Stimulated activated CD4-positive, alpha-beta T cell treated with anti-CD3 and anti-CD28 coated beads, Interleukin-2, amount 100 ng/mL, for 4 hours (primary cell): ENCODE data around the gene SDC3.
"Not testable (repeated sequence)": the region's sequence is repeated elsewhere in the genome, so short reads cannot be mapped to it uniquely, and the experiment has no call there.

Source experiments
- DNase-seq: peaks from one replicate; pipeline ENCODE4 v3.0.0-alpha.2; 2020; ENCODE audit warnings: low read depth

SDC3 gene, protein sequence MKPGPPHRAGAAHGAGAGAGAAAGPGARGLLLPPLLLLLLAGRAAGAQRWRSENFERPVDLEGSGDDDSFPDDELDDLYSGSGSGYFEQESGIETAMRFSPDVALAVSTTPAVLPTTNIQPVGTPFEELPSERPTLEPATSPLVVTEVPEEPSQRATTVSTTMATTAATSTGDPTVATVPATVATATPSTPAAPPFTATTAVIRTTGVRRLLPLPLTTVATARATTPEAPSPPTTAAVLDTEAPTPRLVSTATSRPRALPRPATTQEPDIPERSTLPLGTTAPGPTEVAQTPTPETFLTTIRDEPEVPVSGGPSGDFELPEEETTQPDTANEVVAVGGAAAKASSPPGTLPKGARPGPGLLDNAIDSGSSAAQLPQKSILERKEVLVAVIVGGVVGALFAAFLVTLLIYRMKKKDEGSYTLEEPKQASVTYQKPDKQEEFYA

DNA sequence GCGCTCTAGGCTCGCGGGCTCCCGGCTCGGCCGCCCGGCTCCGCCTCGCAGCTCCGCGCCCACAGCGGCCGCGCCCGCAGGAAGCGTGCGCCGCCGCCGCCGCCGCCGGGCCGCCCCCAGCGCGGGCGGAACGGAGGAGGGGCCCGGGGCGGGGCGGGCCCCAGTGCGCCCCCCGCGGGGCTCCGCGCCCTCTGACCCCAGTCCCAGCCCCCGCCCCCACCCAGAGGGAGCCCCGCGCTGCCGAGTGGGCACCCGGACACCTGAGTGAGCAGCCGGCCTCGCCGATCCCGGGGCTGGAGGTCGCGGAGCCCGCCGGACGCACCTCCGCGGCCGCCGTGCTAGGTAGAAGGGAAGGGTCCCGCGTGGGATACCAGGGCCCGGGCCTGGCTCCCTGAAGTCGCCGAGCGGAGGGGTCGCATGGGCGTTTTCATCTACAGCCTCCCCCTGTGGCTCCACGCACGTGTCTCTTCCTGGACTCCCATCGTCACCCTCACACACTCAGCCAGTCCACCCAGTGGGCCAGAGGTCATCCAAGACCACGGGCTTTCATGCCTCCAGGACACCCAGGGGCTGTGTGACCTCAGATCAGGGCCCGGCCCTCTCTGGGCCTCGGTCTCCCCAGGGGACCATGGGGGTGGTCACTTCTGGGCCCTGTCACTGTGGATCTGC lies at the start of gene SDC3:
TSS of gene SDC3 (minus strand) at position 63 of the 669 bp plus-strand sequence. CDS start 172 bp downstream, outside the sequence.
- DNase-seq = no peak

DNA sequence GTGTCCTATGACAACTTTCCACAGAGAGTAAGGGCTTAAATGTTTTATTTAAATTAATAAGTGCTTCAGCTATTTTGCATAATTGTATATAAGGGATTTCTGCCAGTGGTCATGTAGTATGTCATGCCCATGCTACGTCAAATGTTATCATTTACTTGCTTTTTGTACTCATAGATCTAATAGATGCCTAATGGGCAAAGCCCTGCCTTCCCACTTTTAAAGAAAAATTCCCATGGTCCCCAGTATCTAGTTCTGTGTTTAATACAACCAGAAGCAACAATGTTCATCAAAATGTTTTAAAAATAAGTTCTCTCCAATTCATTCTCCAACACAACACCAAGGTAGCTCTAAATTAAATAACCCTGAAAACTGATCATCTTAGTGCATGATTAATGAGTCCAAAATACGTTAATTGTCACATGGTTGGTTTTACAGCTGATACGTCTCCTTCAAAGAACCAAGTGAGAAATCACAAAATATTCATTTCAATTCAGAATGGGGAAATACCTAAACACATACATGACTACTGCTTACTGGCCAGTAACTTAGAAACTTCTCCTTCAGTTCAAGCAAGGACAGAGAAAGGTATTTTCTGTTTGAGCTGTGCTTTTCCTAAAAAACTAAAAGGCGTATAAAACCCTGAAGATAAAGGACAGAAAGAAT lies 49.1 kb upstream of the SDC3 start:
- DNase-seq = no peak

DNA sequence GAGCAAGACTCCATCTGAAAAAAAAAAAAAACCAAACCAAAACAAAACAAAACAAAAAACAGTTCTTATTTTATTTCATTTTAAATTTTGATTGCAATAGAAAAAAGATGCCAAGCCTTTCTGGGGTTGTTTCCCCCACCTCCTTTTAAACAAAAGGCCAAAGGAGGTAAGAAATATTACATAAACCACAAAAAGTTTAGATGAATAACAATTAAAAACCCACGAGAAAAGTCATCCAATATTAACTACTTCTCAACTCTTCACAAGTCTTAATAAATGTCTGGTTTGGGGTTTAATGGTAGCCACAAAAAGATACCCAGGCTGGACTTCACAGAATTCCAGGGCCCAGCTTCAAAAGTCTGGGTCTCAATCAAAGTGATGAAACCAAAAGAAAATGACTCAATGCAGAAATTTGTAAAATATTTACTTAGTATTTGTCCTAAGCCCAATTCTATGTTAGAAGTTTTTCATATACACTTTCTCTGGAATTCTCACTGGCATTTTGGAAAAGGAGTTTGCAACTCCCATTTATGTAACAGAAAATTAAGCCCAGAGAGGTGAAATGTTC lies 47.0 kb upstream of the SDC3 start:
- no peak for DNase-seq

DNA sequence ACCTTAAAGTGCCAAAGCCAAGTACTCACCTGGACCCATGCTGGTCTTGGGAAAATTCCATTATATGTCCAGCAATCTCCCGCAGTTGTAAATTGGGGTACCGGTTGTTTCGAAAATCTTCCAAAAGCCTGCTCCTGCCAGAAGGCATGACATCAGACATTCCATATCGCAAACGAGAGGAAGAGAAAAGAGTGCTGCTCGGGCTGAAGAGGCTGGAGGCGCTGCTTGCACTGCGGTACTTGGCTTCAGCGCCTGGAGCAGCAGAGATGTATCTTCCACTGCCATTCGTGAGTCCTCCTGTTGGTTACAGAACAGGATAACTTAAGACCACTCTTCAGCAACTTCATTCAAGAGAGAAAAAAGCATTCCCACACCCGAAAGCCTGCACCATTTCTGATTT lies 45.1 kb upstream of the SDC3 start:
- no peak for DNase-seq

DNA sequence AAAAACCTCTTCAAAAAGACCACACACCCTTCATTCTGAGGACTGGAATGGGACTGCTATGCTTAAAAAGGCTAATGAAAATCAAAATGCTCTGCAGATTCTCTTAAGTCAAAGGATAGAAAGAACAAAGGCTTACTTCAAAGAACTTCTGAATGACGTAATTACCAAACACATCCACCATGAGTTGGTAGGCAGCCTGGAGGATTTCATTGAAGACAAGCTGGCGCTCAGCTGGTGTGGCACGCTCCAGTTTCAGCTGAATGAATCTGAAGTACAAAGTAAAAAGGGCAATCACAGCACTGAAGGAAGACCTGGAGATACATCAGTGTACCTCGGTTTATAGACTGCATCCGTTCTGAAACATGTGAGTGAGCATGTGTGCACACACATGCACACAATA lies 43.5 kb upstream of the SDC3 start:
- DNase-seq = no peak

DNA sequence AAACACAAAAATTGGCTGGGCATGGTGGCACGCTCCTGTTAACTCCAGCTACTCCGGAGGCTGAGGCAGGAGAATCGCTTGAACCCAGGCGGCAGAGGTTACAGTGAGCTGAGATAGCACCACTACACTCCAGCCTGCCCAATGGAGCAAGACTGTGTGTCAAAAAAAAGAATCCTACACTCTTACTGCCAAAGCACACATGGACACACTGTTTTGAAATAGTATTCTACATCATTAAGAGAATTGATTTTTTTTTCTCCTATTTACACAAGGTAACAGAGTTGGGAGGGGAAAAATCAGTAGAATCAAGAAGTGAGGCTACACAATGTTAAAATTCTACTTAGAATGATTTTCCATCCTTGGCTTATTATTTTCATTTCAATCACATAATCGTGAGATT lies 42.1 kb upstream of the SDC3 start:
- no peak for DNase-seq

DNA sequence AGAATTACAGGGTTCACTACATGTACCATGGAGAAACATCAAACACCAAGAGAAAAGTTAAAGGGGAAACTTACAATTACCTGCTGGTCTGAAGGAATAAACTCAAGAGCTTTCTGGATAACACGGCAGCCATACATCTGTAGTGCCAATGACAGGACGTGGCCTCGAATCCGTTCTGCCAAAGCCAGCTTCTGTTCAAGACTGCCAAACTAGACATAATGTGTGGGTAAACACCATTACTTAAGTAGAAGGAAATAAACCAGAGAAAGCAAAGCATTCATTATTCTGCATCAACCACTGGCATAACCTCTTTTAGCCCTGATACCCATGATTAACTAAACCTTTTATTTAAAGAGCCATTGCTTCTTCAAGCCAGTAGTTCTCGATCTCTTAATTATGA lies 41.5 kb upstream of the SDC3 start:
- no peak for DNase-seq

DNA sequence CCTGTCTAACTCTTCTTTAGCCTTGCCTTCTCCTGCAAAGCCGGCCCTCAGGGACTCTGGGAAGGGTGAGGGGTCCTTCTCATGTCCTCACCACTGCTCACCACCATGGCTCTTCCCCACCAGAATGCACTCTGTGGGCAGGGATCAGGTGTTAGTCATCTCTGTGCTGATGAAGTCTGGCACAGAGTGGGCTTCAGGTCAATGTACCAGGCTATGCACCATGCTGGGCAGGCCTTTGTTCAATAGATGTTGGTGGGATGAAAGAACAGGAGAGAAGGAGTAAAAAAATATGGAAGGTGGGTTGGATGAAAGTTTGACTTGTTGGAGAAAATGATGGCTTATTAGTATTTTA lies 40.9 kb upstream of the SDC3 start:
- DNase-seq = not testable (repeated sequence)

DNA sequence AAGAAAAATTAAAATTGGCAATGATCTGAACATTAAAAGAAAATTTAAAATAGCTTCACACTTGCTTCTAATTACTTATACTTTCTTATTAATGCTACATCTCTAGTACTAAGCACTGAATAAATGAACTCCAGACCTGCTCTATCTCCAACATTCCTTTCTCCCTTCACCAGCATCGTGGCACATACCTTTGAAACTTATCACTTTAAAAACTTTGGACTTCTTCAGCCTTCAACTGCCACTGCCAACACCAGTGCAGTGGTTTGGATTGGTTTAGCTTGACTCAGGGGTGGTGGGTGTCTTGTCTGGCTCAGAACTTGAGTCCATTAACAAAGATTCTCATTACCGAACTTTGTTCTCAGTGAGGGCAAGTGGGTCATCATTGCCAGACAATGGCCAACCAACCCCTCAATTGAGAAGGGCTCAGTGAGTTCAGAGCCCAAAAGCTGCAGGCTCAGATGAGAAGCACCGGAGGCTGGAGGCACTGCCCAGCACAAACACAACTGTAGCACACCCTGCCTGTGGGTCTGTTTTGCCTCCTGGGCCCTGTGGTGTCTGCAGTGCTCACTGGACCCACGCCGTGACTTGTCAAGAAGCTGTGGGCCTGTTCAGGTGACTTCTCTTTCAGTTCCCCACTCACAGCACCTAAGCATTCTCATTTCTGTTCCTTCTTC lies 40.4 kb upstream of the SDC3 start:
- not testable (repeated sequence) for DNase-seq

DNA sequence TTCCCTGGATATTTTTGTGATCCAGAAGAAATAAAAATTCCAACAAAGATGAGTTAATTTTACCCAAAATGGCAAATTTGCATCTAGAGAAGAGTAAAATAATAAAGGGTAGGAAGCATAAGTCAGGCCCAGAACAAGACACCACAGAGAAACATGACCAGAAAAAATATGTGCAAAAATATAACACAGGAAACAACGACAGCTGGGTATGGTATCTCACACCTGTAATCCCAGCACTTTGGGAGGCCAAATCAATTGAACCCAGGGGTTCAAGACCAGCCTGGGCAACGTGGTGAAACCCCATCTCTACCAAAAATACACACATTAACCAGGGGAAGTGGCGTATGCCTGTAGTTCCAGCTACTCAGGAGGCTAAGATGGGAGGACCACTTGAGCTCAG lies 39.7 kb upstream of the SDC3 start:
- no peak for DNase-seq

DNA sequence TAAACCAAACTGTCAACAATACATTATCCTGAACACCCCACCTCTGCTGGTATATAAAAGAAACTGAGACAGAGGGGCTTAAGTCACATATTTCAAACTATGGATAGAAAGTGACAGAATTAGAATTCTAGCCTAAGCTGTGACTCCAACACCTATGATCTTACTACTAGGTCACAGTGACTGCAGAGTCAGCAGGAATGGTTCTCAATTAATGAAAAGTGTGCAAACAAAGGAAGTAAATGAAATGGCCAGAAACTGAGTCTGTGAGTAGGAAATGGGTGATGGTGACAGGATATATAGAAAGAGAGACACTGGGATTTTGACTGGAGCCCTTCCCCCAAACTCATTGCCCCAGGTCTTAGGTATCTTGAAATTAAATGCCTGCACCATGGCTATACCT lies 38.7 kb upstream of the SDC3 start:
- DNase-seq = no peak

DNA sequence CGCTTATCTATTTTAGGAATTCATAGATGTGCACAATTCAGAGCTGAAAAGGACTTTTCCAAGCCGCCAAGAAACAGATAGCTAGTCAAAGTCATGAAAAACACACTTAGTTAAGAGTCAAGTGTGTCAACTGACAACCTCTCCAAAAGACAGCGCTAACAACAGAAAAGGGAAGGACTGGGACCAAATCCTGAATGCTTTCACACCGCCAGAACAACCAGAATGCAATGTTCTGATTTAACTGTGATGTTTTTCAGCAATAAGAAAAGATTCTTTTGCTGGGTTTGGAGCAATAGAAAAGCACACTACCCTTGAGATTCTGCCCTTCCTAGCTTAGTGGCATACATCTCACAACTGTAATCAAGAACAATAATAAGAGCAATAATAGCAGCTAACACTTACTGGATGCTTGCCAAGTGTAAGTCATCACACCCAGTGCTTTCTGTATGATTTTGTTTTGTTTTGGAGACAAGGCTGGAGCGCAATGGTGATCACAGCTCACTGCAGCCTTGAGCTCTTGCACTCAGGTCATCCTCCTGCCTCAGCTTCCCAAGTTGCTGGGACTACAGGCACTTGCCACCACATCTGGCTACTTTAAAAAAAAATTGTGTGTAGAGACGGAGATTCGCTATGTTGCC lies 33.9 kb upstream of the SDC3 start:
- no peak for DNase-seq

DNA sequence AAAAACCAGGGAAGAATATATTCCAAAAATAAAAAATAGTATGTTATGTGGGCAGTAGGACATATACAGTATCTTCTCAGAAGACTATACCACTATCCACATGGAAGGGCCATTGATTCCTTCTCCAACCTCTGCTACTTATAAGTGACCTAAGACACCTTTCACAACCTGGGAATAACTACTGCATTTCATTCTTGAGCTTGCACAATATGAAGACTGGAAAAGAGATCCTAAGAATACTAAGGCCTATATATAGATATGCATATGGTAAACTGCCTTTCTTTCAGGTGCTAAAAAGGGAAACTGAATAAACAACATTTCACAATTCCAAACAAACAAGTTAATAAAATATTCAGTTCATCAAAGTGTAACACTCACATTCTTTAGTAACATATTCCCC lies 32.0 kb upstream of the SDC3 start:
- no peak for DNase-seq

DNA sequence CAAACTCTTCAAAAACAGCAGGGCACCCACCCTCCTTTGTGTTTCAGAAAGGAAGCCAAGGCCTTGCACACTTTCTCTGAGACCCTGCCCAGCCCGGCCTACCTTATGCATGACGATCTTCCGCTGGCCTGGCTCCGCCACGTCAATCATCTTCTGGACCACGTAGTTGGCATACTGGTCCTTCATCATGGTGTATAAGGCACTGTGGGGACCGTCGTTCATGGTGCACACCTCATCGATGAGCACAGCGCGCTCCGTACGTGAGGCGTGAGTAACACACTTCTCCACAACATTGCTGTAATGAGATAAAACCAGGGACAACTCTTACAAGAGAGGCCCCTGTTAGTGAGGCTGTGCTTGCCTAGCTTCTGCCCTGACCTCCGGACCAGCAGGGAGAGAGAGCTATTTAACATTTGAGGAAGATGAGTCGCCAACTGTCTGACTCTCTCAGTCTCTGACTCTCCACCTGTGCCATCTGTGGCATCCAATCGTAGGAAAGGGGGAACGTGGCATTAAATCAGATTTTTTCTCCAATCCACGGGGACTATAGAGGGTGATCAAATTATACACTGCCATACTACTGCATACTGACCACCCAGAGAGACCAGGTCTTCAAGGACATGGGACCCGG lies 28.1 kb upstream of the SDC3 start:
- DNase-seq = no peak

DNA sequence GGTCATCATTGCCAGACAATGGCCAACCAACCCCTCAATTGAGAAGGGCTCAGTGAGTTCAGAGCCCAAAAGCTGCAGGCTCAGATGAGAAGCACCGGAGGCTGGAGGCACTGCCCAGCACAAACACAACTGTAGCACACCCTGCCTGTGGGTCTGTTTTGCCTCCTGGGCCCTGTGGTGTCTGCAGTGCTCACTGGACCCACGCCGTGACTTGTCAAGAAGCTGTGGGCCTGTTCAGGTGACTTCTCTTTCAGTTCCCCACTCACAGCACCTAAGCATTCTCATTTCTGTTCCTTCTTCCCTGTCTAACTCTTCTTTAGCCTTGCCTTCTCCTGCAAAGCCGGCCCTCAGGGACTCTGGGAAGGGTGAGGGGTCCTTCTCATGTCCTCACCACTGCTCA lies 27.2 kb upstream of the SDC3 start:
- not testable (repeated sequence) for DNase-seq

DNA sequence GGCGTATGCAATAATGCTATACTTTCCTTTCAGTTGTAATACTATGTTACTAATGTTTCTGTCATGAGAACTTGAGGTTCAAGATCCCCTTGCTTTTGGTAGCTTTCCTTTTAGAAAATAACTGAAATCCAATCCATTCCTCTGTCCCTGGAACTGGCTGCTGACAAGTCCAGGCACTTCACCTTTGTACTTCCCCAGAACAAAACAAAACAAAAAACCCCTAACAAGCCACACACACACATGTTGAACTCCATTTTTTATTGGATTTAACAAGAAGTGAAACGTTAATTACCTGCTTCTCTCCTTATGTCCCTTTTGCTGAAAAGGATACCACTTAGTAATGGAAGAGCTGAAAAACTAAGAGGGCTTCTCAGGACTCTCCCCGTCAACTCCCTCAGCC lies 26.1 kb upstream of the SDC3 start:
- DNase-seq = no peak

DNA sequence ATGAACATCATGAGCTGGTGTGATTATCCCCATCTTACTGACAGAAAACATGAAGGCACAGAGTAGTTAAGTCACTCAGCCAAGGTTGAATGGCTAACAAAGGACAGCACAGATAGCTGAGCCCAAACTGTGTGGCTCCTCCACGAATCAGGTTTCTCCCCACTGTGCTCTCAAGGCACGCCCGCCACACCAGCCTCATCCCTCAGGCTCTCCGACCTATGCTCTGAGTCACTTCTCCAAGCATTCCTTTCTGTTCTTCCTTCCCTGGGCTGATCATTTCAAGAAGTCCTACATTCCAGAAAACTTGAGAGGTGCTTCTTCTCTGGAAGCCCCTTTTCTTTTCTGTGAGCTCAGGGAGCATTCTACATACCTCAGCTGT lies 25.3 kb upstream of the SDC3 start:
- DNase-seq = no peak

DNA sequence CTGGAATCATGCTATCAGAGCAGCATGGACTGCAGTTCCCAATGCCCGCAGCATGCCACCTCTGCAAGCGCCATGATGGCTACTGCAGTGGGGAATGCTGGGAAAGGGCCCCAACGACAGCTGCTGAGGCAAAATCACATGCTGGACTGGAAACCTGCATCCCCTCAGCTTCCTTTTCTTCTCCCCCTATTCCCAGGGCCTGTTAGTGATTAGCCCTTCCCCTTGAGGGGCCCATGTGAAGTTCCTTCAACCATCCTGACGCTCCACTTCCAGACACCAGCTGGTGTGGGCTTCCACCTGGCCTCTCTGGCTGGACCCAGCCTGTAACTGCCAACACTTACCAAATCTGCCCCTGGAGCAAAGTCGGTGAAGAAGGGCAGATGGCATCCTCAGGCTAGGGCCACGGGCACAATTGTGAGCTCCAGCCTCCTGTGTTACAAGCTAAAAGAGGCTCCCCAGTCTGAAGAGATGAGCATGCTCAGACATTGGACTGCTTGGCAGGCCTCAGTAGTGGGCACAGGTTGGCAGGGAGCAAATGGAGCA lies 22.1 kb upstream of the SDC3 start:
- DNase-seq = no peak

DNA sequence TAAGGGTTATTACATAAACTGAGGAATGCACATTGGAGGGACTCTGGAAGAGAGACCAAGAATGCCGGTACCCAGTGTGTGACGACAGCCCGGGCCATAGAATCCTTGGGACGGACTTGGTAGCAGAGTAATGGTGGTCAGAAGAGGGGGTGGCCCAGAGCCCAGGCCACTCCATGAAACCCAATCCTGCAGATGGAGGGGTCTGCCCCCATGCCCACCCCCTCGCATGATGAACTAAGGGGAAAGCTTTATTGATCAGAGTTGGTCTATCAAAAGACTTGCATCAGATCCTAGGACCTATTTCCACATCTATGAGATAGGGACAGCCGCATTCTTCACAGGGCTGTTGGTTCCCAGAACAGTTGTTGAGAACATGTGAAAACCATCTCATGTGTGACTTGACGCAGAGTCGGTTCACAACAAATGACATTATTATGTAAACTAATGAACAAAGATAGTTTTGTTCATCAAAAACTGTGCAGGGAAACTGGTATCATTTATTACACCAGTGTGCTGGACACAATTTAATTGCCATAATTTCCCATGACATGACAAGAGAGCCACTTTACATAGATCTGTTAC lies 21.5 kb upstream of the SDC3 start:
- no peak for DNase-seq

DNA sequence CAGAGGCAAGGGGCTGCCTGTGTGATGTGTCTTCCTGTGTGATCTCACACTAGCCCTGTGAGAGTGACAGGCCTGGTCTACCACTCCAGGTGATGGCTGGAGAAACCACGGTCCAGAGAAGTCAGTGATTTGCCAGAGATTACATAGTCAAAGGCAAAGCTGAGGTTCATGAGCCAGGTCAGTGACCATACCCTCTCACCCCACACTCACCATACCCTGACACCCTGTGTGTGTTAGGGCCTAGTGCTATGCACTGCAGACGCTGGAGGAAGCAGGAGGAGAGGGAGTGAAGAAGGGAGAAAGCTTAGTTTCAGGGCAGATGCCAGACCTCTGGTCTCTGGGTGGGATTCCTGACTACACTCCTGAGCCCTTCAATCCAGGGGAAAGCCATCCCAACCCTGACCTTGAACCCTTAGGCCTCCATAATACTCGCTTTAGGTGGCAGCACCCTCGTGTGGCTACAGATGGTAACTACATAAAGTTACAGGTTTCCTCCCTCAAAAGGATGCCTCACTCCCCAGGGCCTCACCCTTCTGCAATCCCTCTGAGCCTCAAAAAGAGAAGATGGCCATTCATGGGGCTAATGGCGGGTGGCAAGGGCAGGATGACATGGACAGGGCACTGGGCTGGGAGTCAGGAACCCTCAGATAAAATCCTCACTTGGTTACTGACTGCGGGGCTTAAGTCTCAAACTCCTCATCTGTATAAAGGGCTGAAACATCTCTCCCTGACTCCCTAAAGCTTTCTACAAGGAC lies 20.8 kb upstream of the SDC3 start:
- no peak for DNase-seq
